Measurements from ENCODE around the gene DHDDS. TPM values are rescaled to one million over a fixed set of nuclear protein-coding genes. Genes with fewer than 3 reads are reported as not detected.

Gene DHDDS
- total RNA-seq, 1 experiment from 2014 or later = 56.7 TPM

- TSS peak; percentile 78 for BruUV-seq (replicated peaks)
- ChIA-PET POLR2A (no interaction called here), CTCF (no interaction called here)
- in situ Hi-C loops (cut with HindIII; ENCODE audit: low pct_unique_long_range_greater_than_20kb, low sequenced_read_pairs) (no loop called here), intact Hi-C loops (cut with micrococcal nuclease; ENCODE audit: unreplicated experiment) (loop anchor here (10.0 kb wide), 1 partner anchor 62 kb away; no protein-coding TSS in a partner anchor)
- Histone ChIP-seq H3K4me3 (ENCODE audit: low read depth in 2 of 2, low read length in 2 of 2) (peak overlapping the region; percentile 81 to 83), H3K36me3 (ENCODE audit: control insufficient read depth, insufficient read depth, low read length) (peaks cover 36% of the 10 kb centered on the region), H3K4me1 (ENCODE audit: control insufficient read depth, insufficient read depth, low read length) (peaks cover 21% of the 10 kb centered on the region), H3K9me3 (ENCODE audit: control insufficient read depth, insufficient read depth, low read depth, low read length) (no peaks in the 10 kb centered on the region), H3K27me3 (ENCODE audit: control insufficient read depth, insufficient read depth, low read length) (no peaks in the 10 kb centered on the region), H3K27ac (ENCODE audit: low read length) (peak overlapping the region; percentile 86)
- DNase-seq (ENCODE audit: low read depth, low spot score) = peak; percentile 38
- ATAC-seq = peak; percentile 66
- no peak for TF ChIP-seq TCF7L2 (IDR thresholded peaks at IDR 0.05; ENCODE audit: low read depth, low read length)
- TF ChIP-seq CTCF (IDR thresholded peaks at IDR 0.05) = no peak
- TF ChIP-seq SIN3A (IDR thresholded peaks at IDR 0.05; ENCODE audit: borderline replicate concordance, insufficient read depth, low read depth, low read length) = peak; percentile 85; the same call in 1 of the 2 replicates
- peak; percentile 59 for TF ChIP-seq POLR2AphosphoS5 (IDR thresholded peaks at IDR 0.05; ENCODE audit: low read depth, low read length)
These were observed 41.1 kb downstream of the DHDDS start for GRCh38 chr1:26472901-26473845.

GRCh38 chr1:26474818-26475217, 42.7 kb downstream of the DHDDS start:
- intact Hi-C loops (cut with micrococcal nuclease; ENCODE audit: unreplicated experiment) (loop anchor here (10.0 kb wide), 1 partner anchor 60 kb away; no protein-coding TSS in a partner anchor), in situ Hi-C loops (cut with HindIII; ENCODE audit: low pct_unique_long_range_greater_than_20kb, low sequenced_read_pairs) (no loop called here)
- ChIA-PET POLR2A (no interaction called here), CTCF (no interaction called here)
- H3K36me3 ChIP-seq (ENCODE audit: control insufficient read depth, insufficient read depth, low read length) = peaks cover 36% of the 10 kb centered on the region
- no TSS peak for BruUV-seq (replicated peaks)
- DNase-seq (ENCODE audit: low read depth, low spot score) = no peak
- H3K9me3 ChIP-seq (ENCODE audit: control insufficient read depth, insufficient read depth, low read depth, low read length) = no peaks in the 10 kb centered on the region
- ATAC-seq = no peak
- no peak overlapping the region for H3K4me3 ChIP-seq (ENCODE audit: low read depth in 2 of 2, low read length in 2 of 2)
- TF ChIP-seq POLR2AphosphoS5 (IDR thresholded peaks at IDR 0.05; ENCODE audit: low read depth, low read length) = no peak
- TF ChIP-seq REST (IDR thresholded peaks at IDR 0.05; ENCODE audit: insufficient read depth in 1 of 2, low read depth in 2 of 2, low read length in 1 of 2) = no peak
- no peak for TF ChIP-seq CTCF (IDR thresholded peaks at IDR 0.05)
- no peak for TF ChIP-seq TCF7L2 (IDR thresholded peaks at IDR 0.05; ENCODE audit: low read depth, low read length)
- no peak for TF ChIP-seq SIN3A (IDR thresholded peaks at IDR 0.05; ENCODE audit: borderline replicate concordance, insufficient read depth, low read depth, low read length)
- no peaks in the 10 kb centered on the region for H3K27me3 ChIP-seq (ENCODE audit: control insufficient read depth, insufficient read depth, low read length)
- peaks cover 21% of the 10 kb centered on the region for H3K4me1 ChIP-seq (ENCODE audit: control insufficient read depth, insufficient read depth, low read length)
- 0 out of 2 replicates have a peak overlapping the region, but pooled peaks have one; percentile 15 for H3K27ac ChIP-seq (ENCODE audit: low read length)
